Natural killer cell (primary cell): Measurements from ENCODE around the gene ASIC3. TPM values are rescaled to one million over a fixed set of nuclear protein-coding genes. Genes with fewer than 3 reads are reported as not detected.

ENCODE experiments used
- ATAC-seq, 3 donors: fragments of 150-1000 bp in 2 of 3; fragments of 200-7000 bp in 1 of 3; cut with Tn5 transposase; 1 replicate in 1 of 3; 2 replicates in 2 of 3; pipeline ENCODE4 v1.10.0; 2021; ENCODE audit warnings: mild to moderate bottlenecking in 2 of 3, moderate library complexity in 2 of 3
- DNase-seq, 2 donors: peaks; one replicate each; pipeline versions ENCODE4 v3.0.0 to v3.0.0-alpha.2; 2013 to 2021; ENCODE audit warnings: mixed read lengths in 1 of 2
- H3K27ac ChIP-seq: one replicate; pipeline ENCODE4 v1.5.1; 2013; ENCODE audit warnings: mild to moderate bottlenecking, low read length
- H3K27me3 ChIP-seq: one replicate; pipeline ENCODE4 v1.6.1; 2013; ENCODE audit warnings: low read length; ENCODE audit not compliant: control insufficient read depth, insufficient read depth
- H3K36me3 ChIP-seq: one replicate; pipeline ENCODE4 v1.6.1; 2013; ENCODE audit warnings: low read length; ENCODE audit not compliant: control insufficient read depth, insufficient read depth
- H3K4me1 ChIP-seq: one replicate; pipeline ENCODE4 v1.6.1; 2013; ENCODE audit warnings: low read length; ENCODE audit not compliant: control insufficient read depth, insufficient read depth
- H3K4me3 ChIP-seq: one replicate; pipeline ENCODE4 v1.5.1; 2013; ENCODE audit warnings: low read length
- H3K9me3 ChIP-seq: one replicate; pipeline ENCODE4 v1.6.1; 2013; ENCODE audit warnings: low read length; ENCODE audit not compliant: control insufficient read depth, insufficient read depth
- H3K27ac Mint-ChIP-seq, 2 donors: one replicate each; pipeline ENCODE4 v1.8.0; 2022; ENCODE audit warnings: mild to moderate bottlenecking in 2 of 2, mixed read lengths in 2 of 2, moderate library complexity in 1 of 2
- H3K27me3 Mint-ChIP-seq, 2 donors: one replicate each; pipeline ENCODE4 v1.8.0; 2022; ENCODE audit warnings: low read depth in 2 of 2, mixed read lengths in 2 of 2
- H3K36me3 Mint-ChIP-seq: one replicate; pipeline ENCODE4 v1.8.0; 2022; ENCODE audit warnings: mixed read lengths
- H3K4me1 Mint-ChIP-seq, 2 donors: one replicate each; pipeline ENCODE4 v1.8.0; 2022; ENCODE audit warnings: mixed read lengths in 2 of 2
- H3K4me3 Mint-ChIP-seq: one replicate; pipeline ENCODE4 v1.8.0; 2022; ENCODE audit warnings: mild to moderate bottlenecking, moderate library complexity, mixed read lengths
- H3K9me3 Mint-ChIP-seq, 2 donors: one replicate each; pipeline ENCODE4 v1.8.0; 2022; ENCODE audit warnings: mixed read lengths in 2 of 2
- CTCF ChIP-seq: fragments of 200-600 bp; IDR thresholded peaks from one replicate; pipeline ENCODE4 v1.8.0; 2022; ENCODE audit warnings: antibody characterized with exemption
- WGBS: methylation state at CpG from one replicate; pipeline ENCODE4 v1.1.7; 2013; ENCODE audit warnings: missing lambda C conversion rate; ENCODE audit not compliant: insufficient coverage; 5-methylcytosine and 5-hydroxymethylcytosine counted together
- intact Hi-C: fragments of 100-400 bp; cut with micrococcal nuclease; formaldehyde crosslinking; loops from one replicate; pipeline ENCODE4 v1.14.2; 2022
- total RNA-seq, 4 donors: library from RNA; stranded (reverse); fragments of 120-200 nt in 1 of 4; gene quantifications; one replicate each; pipeline versions ENCODE4 v1.2.3 to v1.2.4, GENCODE V29; 2013 to 2022

ASIC3 gene
- total RNA-seq, 3 donors from 2014 or later (not counting 1 experiment from before 2014, with no cell fraction given), result 5.7 to 7.9 (median 5.9) TPM

- ATAC-seq, result no peak
- peaks cover 13% of the 10 kb centered on the region for H3K9me3 ChIP-seq
- Mint-ChIP-seq H3K36me3 (no peaks in the 10 kb centered on the region), H3K4me3 (no peak overlapping the region), H3K4me1 (peaks cover 6 to 41% of the 10 kb centered on the region in 2 donors), H3K9me3 (no peaks in the 10 kb centered on the region), H3K27ac (peak overlapping the region in 1 of 2 donors; percentile 30), H3K27me3 (peaks cover 0 to 7% of the 10 kb centered on the region in 2 donors)
- H3K36me3 ChIP-seq, result no peaks in the 10 kb centered on the region
- H3K4me1 ChIP-seq, result peaks cover 56% of the 10 kb centered on the region
- DNase-seq, result no peak
- no peak overlapping the region for H3K4me3 ChIP-seq
- WGBS, result 64% methylated on average over 10 of the region's 13 CpGs
- no peaks in the 10 kb centered on the region for H3K27me3 ChIP-seq
- no peak overlapping the region for H3K27ac ChIP-seq
- intact Hi-C loops, result no loop called here
- no peak for TF ChIP-seq CTCF
Observed at GRCh38 chr7:151000897-151001495, 47.3 kb upstream of the ASIC3 start.

- no peaks in the 10 kb centered on the region for H3K27me3 ChIP-seq
- ATAC-seq, result no peak
- no peak for DNase-seq
- Mint-ChIP-seq H3K9me3 (no peaks in the 10 kb centered on the region), H3K4me1 (peaks cover 6 to 41% of the 10 kb centered on the region in 2 donors), H3K36me3 (no peaks in the 10 kb centered on the region), H3K4me3 (no peak overlapping the region), H3K27me3 (peaks cover 0 to 7% of the 10 kb centered on the region in 2 donors), H3K27ac (no peak overlapping the region)
- H3K4me1 ChIP-seq, result peaks cover 54% of the 10 kb centered on the region
- H3K9me3 ChIP-seq, result peaks cover 13% of the 10 kb centered on the region
- 97% methylated on average over 15 of the region's 16 CpGs for WGBS
- no peak overlapping the region for H3K27ac ChIP-seq
- H3K4me3 ChIP-seq, result no peak overlapping the region
- H3K36me3 ChIP-seq, result no peaks in the 10 kb centered on the region
- TF ChIP-seq CTCF, result no peak
- intact Hi-C loops, result no loop called here
Observed at GRCh38 chr7:151001546-151001945, 46.8 kb upstream of the ASIC3 start.

GRCh38 chr7:151003572-151003971 lies 44.8 kb upstream of the ASIC3 start:
- DNase-seq (no peak), ATAC-seq (no peak)
- Mint-ChIP-seq H3K27ac (no peak overlapping the region), H3K9me3 (no peaks in the 10 kb centered on the region), H3K36me3 (no peaks in the 10 kb centered on the region), H3K27me3 (peaks cover 0 to 7% of the 10 kb centered on the region in 2 donors), H3K4me1 (peaks cover 22 to 44% of the 10 kb centered on the region in 2 donors), H3K4me3 (no peak overlapping the region)
- H3K36me3 ChIP-seq, result no peaks in the 10 kb centered on the region
- 91% methylated on average over 12 of the region's 12 CpGs for WGBS
- no peaks in the 10 kb centered on the region for H3K27me3 ChIP-seq
- no peak overlapping the region for H3K27ac ChIP-seq
- intact Hi-C loops, result no loop called here
- peaks cover 13% of the 10 kb centered on the region for H3K9me3 ChIP-seq
- peaks cover 56% of the 10 kb centered on the region for H3K4me1 ChIP-seq
- H3K4me3 ChIP-seq, result no peak overlapping the region
- TF ChIP-seq CTCF, result no peak

GRCh38 chr7:151005566-151005965 lies 42.8 kb upstream of the ASIC3 start:
- H3K4me3 Mint-ChIP-seq, result no peak overlapping the region
- H3K27ac Mint-ChIP-seq, result no peak overlapping the region
- no peak for TF ChIP-seq CTCF
- Histone ChIP-seq H3K4me1 (peaks cover 58% of the 10 kb centered on the region), H3K36me3 (no peaks in the 10 kb centered on the region), H3K9me3 (no peaks in the 10 kb centered on the region), H3K27ac (no peak overlapping the region), H3K27me3 (no peaks in the 10 kb centered on the region), H3K4me3 (no peak overlapping the region)
- 89% methylated on average over 8 of the region's 9 CpGs for WGBS
- peaks cover 30 to 50% of the 10 kb centered on the region in 2 donors for H3K4me1 Mint-ChIP-seq
- DNase-seq (no peak), ATAC-seq (no peak)
- no peaks in the 10 kb centered on the region for H3K36me3 Mint-ChIP-seq
- H3K27me3 Mint-ChIP-seq, result peaks cover 0 to 7% of the 10 kb centered on the region in 2 donors
- intact Hi-C loops, result no loop called here
- no peaks in the 10 kb centered on the region for H3K9me3 Mint-ChIP-seq
